Type B pancreatic cell (in vitro differentiated cells): ENCODE results near the gene PAMR1. TPM values are rescaled to one million over a fixed set of nuclear protein-coding genes. Genes with fewer than 3 reads are reported as not detected.

Source experiments
- DNase-seq: peaks from one replicate; pipeline ENCODE4 v3.0.0; 2021; ENCODE audit warnings: mixed read lengths; ENCODE audit not compliant: unreplicated experiment; ENCODE audit errors: extremely low spot score
- H3K27ac Mint-ChIP-seq: 2 replicates; pipeline ENCODE4 v1.8.0; 2021; ENCODE audit warnings: mild to moderate bottlenecking, mixed read lengths
- H3K27me3 Mint-ChIP-seq: 2 replicates; pipeline ENCODE4 v1.8.0; 2021; ENCODE audit warnings: mixed read lengths
- H3K36me3 Mint-ChIP-seq: 2 replicates; pipeline ENCODE4 v1.8.0; 2021; ENCODE audit warnings: mixed read lengths
- H3K4me1 Mint-ChIP-seq: one replicate; pipeline ENCODE4 v1.8.0; 2021; ENCODE audit warnings: mixed read lengths; ENCODE audit not compliant: unreplicated experiment
- H3K4me3 Mint-ChIP-seq: 2 replicates; pipeline ENCODE4 v1.8.0; 2021; ENCODE audit warnings: mild to moderate bottlenecking, mixed read lengths
- H3K9me3 Mint-ChIP-seq: 2 replicates; pipeline ENCODE4 v1.8.0; 2021; ENCODE audit warnings: mixed read lengths
- total RNA-seq: library from RNA; stranded (reverse); gene quantifications from 2 replicates; pipeline ENCODE4 v1.2.1, GENCODE V29; 2021; ENCODE audit warnings: low replicate concordance
- TF ChIP-seq, protein P1 (sequence below): fragments of 200-600 bp; sonication (generic); conservative IDR thresholded peaks from 2 replicates; pipeline ENCODE4 v1.5.0; 2021; ENCODE audit warnings: antibody characterized with exemption, mild to moderate bottlenecking

PAMR1 gene
- total RNA-seq, 1 donor from 2014 or later, result 14.2 TPM

DNA sequence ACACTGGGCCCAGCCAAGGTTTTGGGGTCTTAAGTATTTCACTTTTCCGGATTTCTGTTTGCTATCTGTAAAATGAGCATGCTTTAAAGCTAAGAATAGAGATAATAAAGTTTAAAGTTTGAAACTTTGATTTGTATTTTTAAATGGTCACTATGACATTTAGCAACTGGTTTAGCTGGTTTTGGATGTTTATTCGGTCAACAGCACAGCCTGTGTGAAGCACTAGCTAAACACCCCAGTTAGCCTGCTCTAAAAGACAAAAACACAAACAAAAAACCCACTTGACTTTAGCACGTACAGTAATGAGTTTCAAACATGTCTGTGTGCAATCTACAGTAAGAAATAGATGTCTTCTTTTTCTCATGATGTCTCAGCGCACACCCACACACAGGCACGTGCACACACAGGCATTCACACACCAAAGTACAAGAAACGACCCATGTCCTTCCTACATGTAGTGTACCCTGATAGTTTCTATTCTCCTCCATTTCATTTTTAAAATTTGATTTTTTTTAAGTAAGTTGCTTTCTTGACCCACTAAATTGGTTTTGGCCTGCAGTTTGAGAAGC lies 135.4 kb downstream of the PAMR1 start:
- TF ChIP-seq, protein P1, sequence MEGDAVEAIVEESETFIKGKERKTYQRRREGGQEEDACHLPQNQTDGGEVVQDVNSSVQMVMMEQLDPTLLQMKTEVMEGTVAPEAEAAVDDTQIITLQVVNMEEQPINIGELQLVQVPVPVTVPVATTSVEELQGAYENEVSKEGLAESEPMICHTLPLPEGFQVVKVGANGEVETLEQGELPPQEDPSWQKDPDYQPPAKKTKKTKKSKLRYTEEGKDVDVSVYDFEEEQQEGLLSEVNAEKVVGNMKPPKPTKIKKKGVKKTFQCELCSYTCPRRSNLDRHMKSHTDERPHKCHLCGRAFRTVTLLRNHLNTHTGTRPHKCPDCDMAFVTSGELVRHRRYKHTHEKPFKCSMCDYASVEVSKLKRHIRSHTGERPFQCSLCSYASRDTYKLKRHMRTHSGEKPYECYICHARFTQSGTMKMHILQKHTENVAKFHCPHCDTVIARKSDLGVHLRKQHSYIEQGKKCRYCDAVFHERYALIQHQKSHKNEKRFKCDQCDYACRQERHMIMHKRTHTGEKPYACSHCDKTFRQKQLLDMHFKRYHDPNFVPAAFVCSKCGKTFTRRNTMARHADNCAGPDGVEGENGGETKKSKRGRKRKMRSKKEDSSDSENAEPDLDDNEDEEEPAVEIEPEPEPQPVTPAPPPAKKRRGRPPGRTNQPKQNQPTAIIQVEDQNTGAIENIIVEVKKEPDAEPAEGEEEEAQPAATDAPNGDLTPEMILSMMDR, result no peak
- Mint-ChIP-seq H3K4me1 (peaks cover 22% of the 10 kb centered on the region), H3K4me3 (no peak overlapping the region), H3K27me3 (peaks cover 20% of the 10 kb centered on the region), H3K36me3 (no peaks in the 10 kb centered on the region), H3K27ac (no peak overlapping the region), H3K9me3 (no peaks in the 10 kb centered on the region)
- DNase-seq, result no peak

DNA sequence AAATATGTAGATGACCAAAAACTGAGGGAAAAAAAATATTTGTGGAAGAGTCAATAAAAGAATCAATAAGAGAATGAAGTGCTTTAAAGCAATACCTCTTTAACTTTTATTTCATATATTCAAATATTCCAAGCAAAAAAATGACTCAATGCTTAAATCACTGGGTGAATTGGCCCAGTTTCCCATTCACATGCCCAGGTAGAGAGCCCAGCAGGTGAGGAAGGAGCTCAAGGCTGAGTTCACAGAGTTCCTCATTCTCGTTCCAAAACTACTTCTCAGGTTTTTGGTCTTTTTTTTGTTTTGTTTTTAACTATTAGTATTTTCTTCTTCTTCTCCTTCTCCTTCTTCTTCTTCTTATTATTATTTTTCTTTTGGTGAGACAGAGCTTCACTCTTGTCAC lies 136.3 kb downstream of the PAMR1 start:
- Mint-ChIP-seq H3K4me1 (peaks cover 22% of the 10 kb centered on the region), H3K27ac (no peak overlapping the region), H3K4me3 (no peak overlapping the region), H3K36me3 (no peaks in the 10 kb centered on the region), H3K9me3 (no peaks in the 10 kb centered on the region), H3K27me3 (peaks cover 15% of the 10 kb centered on the region)
- DNase-seq, result no peak
- TF ChIP-seq, protein P1, result no peak

DNA sequence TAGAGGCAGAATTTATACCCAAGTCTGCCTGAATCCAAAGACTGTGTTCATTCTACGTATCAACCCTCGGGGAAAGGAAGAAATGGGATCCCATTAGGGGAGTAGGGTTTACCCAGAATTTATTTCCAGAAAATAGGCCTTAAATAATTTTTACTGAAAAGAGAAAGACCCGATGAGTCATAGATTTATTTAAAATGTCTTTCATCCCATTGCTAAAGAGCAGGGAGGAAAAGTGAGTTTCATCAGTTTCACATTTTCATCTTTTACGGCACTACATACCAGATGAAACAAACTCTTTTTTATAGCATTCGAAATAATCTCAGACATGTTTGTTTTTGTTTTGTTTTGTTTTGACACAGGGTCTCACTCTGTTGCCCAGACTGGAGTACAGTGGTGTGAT lies 137.4 kb downstream of the PAMR1 start:
- H3K9me3 Mint-ChIP-seq, result no peaks in the 10 kb centered on the region
- peaks cover 8% of the 10 kb centered on the region for H3K27me3 Mint-ChIP-seq
- TF ChIP-seq, protein P1, result no peak
- no peak for DNase-seq
- no peaks in the 10 kb centered on the region for H3K36me3 Mint-ChIP-seq
- no peak overlapping the region for H3K4me3 Mint-ChIP-seq
- H3K27ac Mint-ChIP-seq, result no peak overlapping the region
- H3K4me1 Mint-ChIP-seq, result peaks cover 22% of the 10 kb centered on the region

DNA sequence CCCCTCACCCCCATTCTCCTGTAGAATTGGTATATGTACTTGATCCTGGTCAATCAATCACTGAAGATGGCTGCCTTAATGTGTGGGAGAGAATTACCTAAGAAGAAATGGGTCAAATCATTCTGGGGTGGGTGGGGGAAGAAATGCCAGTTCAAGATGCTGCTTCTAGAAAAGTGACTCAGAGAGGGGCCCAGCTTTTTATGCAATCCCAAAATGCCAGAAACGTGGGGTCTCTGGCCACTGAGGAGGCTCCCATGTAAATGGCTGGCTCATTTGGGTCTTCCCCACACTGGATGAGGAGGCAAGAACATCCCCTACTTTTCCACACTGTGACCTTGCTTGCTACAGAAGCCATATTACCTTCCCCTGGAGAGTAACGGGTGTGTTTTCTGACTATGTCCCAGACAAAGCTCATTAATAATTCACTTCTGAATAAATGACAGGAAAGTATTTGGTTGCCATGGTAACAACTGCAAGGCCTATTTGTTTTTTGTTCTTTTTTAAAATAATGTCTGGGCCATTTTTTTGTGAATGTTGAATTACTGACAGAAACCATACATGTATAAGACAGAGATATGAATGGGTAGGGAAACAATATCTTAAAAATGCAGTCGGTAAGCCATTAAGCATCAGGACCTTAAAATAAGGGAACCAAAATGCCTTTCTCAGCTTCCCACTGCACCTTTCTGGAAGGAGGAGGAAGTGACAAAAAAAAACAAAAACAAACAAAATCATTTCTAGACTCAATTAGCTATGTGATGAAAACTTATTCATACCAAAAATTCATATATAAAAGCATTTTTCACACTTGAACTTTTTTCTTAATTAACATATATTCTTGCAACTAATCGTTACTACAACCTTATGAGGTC lies 138.1 kb downstream of the PAMR1 start:
- no peaks in the 10 kb centered on the region for H3K9me3 Mint-ChIP-seq
- peaks cover 4% of the 10 kb centered on the region for H3K27me3 Mint-ChIP-seq
- peaks cover 22% of the 10 kb centered on the region for H3K4me1 Mint-ChIP-seq
- H3K27ac Mint-ChIP-seq, result peak overlapping the region; percentile 25
- TF ChIP-seq, protein P1, result no peak
- no peak overlapping the region for H3K4me3 Mint-ChIP-seq
- H3K36me3 Mint-ChIP-seq, result no peaks in the 10 kb centered on the region
- no peak for DNase-seq

DNA sequence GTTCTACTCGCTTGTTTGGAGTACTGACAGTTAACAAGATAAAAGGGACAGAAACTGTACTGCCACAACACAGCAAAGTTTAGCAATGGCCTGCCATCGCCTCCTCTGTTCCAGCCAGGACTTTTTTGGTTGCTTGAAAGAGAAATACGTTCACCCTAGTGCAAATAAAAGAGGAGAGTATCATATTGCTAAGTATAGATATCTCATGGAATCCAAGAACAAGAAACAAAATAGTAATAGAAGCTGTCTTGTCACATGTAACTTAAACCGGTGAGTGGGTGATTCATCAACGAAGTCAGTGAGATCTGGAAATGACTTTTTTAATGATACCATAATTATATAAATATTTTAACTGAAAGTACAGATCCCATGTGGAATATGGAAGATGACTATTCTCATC lies 141.5 kb downstream of the PAMR1 start:
- no peak for DNase-seq
- peaks cover 6% of the 10 kb centered on the region for H3K27me3 Mint-ChIP-seq
- no peak overlapping the region for H3K27ac Mint-ChIP-seq
- H3K4me3 Mint-ChIP-seq, result no peak overlapping the region
- H3K36me3 Mint-ChIP-seq, result no peaks in the 10 kb centered on the region
- TF ChIP-seq, protein P1, result no peak
- H3K4me1 Mint-ChIP-seq, result peaks cover 7% of the 10 kb centered on the region
- peaks cover 4% of the 10 kb centered on the region for H3K9me3 Mint-ChIP-seq

Other genes with a start within 250 kb of the PAMR1 start
- 1.9 and 7.4 TPM in 2 replicates for gene SLC1A2, start 106.1 kb downstream of the PAMR1 start, total RNA-seq
- 7.8 and 38.8 TPM in 2 replicates for gene FJX1, start 92.8 kb upstream of the PAMR1 start, total RNA-seq
- gene TRIM44, start 137.2 kb upstream of the PAMR1 start, total RNA-seq, result 46.0 and 70.6 TPM in 2 replicates